Adrenal gland (tissue), 12 donors: ENCODE results near the gene PALM. TPM values are rescaled to one million over a fixed set of nuclear protein-coding genes. Genes with fewer than 3 reads are reported as not detected.
A peak's percentile ranks its signal among the peaks of the same experiment; 100 is the strongest.
"Not testable (repeated sequence)": the region's sequence is repeated elsewhere in the genome, so short reads cannot be mapped to it uniquely, and the experiment has no call there.

Source experiments
- DNase-seq, 7 donors: peaks; one replicate each; pipeline ENCODE4 v3.0.0-alpha.2; 2019 to 2020
- H3K27ac ChIP-seq, 5 donors: fragments of 200-600 bp; sonication (generic) in 4 of 5; 1 replicate in 3 of 5; 2 replicates in 2 of 5; pipeline versions ENCODE4 v1.5.1 to v1.8.0; 2016 to 2020; ENCODE audit warnings: mild to moderate bottlenecking in 1 of 5
- H3K27me3 ChIP-seq: fragments of 200-600 bp; 2 replicates; pipeline ENCODE4 v1.8.0; 2021
- H3K36me3 ChIP-seq, 2 donors: fragments of 200-600 bp; replicated peaks in 1 of 2; 1 replicate in 1 of 2; 2 replicates in 1 of 2; pipeline versions ENCODE4 v1.5.1 to v1.8.0; 2018 to 2022
- H3K4me1 ChIP-seq, 2 donors: fragments of 200-600 bp; replicated peaks in 1 of 2; 1 replicate in 1 of 2; 2 replicates in 1 of 2; pipeline versions ENCODE4 v1.5.1 to v1.8.0; 2018 to 2021
- H3K4me3 ChIP-seq, 4 donors: fragments of 200-600 bp; sonication (generic) in 3 of 4; one replicate each; pipeline ENCODE4 v1.5.1; 2016 to 2018
- H3K9me3 ChIP-seq, 3 donors: fragments of 200-600 bp; sonication (generic) in 1 of 3; replicated peaks in 1 of 3; 1 replicate in 2 of 3; 2 replicates in 1 of 3; pipeline versions ENCODE4 v1.5.1 to v1.8.0; 2016 to 2021
- CTCF ChIP-seq, 6 experiments: fragments of 450-650 bp in 4 of 6; fragments of 200-600 bp in 2 of 6; sonication (generic) in 1 of 6; IDR thresholded peaks; 1 replicate in 5 of 6; 2 replicates in 1 of 6; pipeline versions ENCODE4 v1.5.1 to v1.8.0; 2016 to 2021; ENCODE audit warnings: antibody characterized with exemption in 6 of 6, mild to moderate bottlenecking in 2 of 6, moderate library complexity in 1 of 6
- POLR2A ChIP-seq, 2 donors: fragments of 450-650 bp; IDR thresholded peaks; one replicate each; pipeline ENCODE4 v1.6.1; 2017; ENCODE audit warnings: antibody characterized with exemption in 2 of 2, mild to moderate bottlenecking in 2 of 2, moderate library complexity in 1 of 2
- WGBS, 4 donors: extraction: QIAGEN DNeasy Blood & Tissue Kit in 2 of 4; methylation state at CpG; one replicate each; pipeline versions ENCODE4 v1.1.5 to v1.1.7; 2013 to 2017; 5-methylcytosine and 5-hydroxymethylcytosine counted together
- intact Hi-C, 2 donors: fragments of 100-400 bp; cut with DNase I; formaldehyde crosslinking; loops; one replicate each; pipeline versions ENCODE4 v1.14.1 to v1.15.0; 2022 to 2023
- polyA plus RNA-seq, 3 donors: library from polyadenylated mRNA; stranded (reverse); fragments of 200-250 nt in 2 of 3; fragments of 350-450 nt in 1 of 3; fragmentation: Illumina TruSeq in 1 of 3; extraction: RNeasy Lipid Tissue Mini Kit (QIAGEN cat#74804) in 1 of 3; gene quantifications; one replicate each; pipeline ENCODE4 v1.2.3, GENCODE V29; 2013 to 2014
- total RNA-seq, 9 donors: library from RNA; depleted of rRNA in 4 of 9; stranded (reverse); fragments of >200 nt in 4 of 9; fragments of 120-200 nt in 1 of 9; fragmentation: NEBNext Ultra II Directional in 1 of 9; extraction: Animal tissue kit (Norgen Biotek cat#: 25700) in 1 of 9; gene quantifications; one replicate each; pipeline versions ENCODE4 v1.1.0 to v1.2.4, GENCODE V29; 2013 to 2023
- donor health status: healthy with polysubstance abuse.
- donor health status: Bipolar disorder and iron deficiency.
- donor health status: DM: yes; HTN: yes; CAD: no.
- donor health status: DM: no; HTN: no; CAD: no.
- donor health status: DM: no; HTN: no; CAD: no.
- donor health status: DM: yes; HTN: yes; CAD: no.

The PALM gene
- total and polyA plus RNA-seq, 12 donors = 3.9 to 72.2 (median 50.1) TPM

GRCh38 chr19:725461-726089 lies 16.8 kb downstream of the PALM start:
- no peak overlapping the region for H3K27ac ChIP-seq
- intact Hi-C loops = no loop called here
- H3K4me1 ChIP-seq = peaks cover 3 to 4% of the 10 kb centered on the region in 2 donors
- H3K9me3 ChIP-seq = no peaks in the 10 kb centered on the region
- WGBS, 4 donors = 85 to 93% (median 88%) methylated on average over 13 of the region's 13 CpGs
- TF ChIP-seq POLR2A (IDR thresholded peaks at IDR 0.05) = no peak
- TF ChIP-seq CTCF (IDR thresholded peaks at IDR 0.05) = no peak
- no peaks in the 10 kb centered on the region for H3K27me3 ChIP-seq
- no peak for DNase-seq
- no peak overlapping the region for H3K4me3 ChIP-seq
- no peaks in the 10 kb centered on the region for H3K36me3 ChIP-seq

- 75 to 84% (median 78%) methylated on average over 24 to 43 of the region's 43 CpGs for WGBS, 4 donors
- H3K36me3 ChIP-seq = no peaks in the 10 kb centered on the region
- no peak overlapping the region for H3K4me3 ChIP-seq
- TF ChIP-seq CTCF (IDR thresholded peaks at IDR 0.05) (peak in 1 of 6 experiments; percentile 15), POLR2A (IDR thresholded peaks at IDR 0.05) (no peak)
- H3K9me3 ChIP-seq = no peaks in the 10 kb centered on the region
- H3K27ac ChIP-seq = peak overlapping the region in 3 of 5 donors; percentile 46 to 88 (median 73)
- DNase-seq = no peak
- intact Hi-C loops = no loop called here
- H3K27me3 ChIP-seq = no peaks in the 10 kb centered on the region
- peaks cover 0 to 3% of the 10 kb centered on the region in 2 donors for H3K4me1 ChIP-seq
Observed at GRCh38 chr19:726993-727956, 18.5 kb downstream of the PALM start.

GRCh38 chr19:728011-728410 lies 19.3 kb downstream of the PALM start:
- Histone ChIP-seq H3K27ac (peak overlapping the region in 3 of 5 donors; percentile 46 to 88 (median 73)), H3K36me3 (no peaks in the 10 kb centered on the region), H3K4me1 (peaks cover 0 to under 1% of the 10 kb centered on the region in 2 donors), H3K9me3 (no peaks in the 10 kb centered on the region), H3K4me3 (no peak overlapping the region), H3K27me3 (no peaks in the 10 kb centered on the region)
- TF ChIP-seq CTCF (IDR thresholded peaks at IDR 0.05) (no peak), POLR2A (IDR thresholded peaks at IDR 0.05) (no peak)
- DNase-seq = peak in 6 of 7 donors; percentile 54 to 85 (median 65)
- 65 to 72% (median 67%) methylated on average over 12 to 26 of the region's 26 CpGs for WGBS, 4 donors
- intact Hi-C loops = no loop called here

- WGBS, 4 donors = 89 to 98% (median 93%) methylated on average over 6 to 15 of the region's 15 CpGs
- intact Hi-C loops = not testable (repeated sequence)
Observed at GRCh38 chr19:729564-729963, 20.8 kb downstream of the PALM start.

More at GRCh38 chr19:729564-729963, 20.8 kb downstream of the PALM start:
- not testable (repeated sequence) for DNase-seq, H3K27me3 ChIP-seq, H3K36me3 ChIP-seq, H3K9me3 ChIP-seq, H3K4me1 ChIP-seq, H3K4me3 ChIP-seq
- H3K27ac ChIP-seq = peak overlapping the region in 1 of 5 donors; percentile 52
